HG03354 (cell line): Measurements from ENCODE around the gene MTMR4.
"Not testable (repeated sequence)": the region's sequence is repeated elsewhere in the genome, so short reads cannot be mapped to it uniquely, and the experiment has no call there.

Experiments
- ATAC-seq: cut with Tn5 transposase; IDR thresholded peaks from one replicate; pipeline ENCODE4 v1.9.1; 2021; ENCODE audit warnings: mild to moderate bottlenecking; ENCODE audit not compliant: unreplicated experiment, poor library complexity, severe bottlenecking

The MTMR4 gene

GRCh38 chr17:58527949-58528348 lies 13.5 kb upstream of the MTMR4 start:
- ATAC-seq = no peak

- ATAC-seq = no peak
These were observed 12.9 kb upstream of the MTMR4 start for GRCh38 chr17:58527306-58527705.

DNA sequence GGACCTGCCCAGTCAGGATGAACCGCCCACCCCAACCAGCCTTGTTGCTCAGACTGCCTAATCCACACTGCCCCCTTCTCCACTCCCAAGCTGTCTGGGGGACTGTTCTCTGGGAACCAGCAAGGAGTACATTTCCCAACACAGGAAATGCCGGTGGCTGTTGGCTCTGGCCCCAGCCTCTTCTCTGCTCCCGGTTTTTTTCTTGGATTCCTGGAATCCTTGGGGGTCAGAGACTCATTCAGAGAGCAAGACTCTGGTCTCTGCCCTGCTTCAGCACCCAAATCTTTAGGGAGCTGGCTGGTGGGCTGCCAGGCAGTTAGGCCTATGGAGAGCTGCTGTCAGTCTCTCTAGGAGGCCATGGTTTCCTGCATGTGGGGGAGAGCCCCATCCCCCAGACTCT lies 10.8 kb upstream of the MTMR4 start:
- ATAC-seq = no peak

GRCh38 chr17:58521680-58522079 lies 7.2 kb upstream of the MTMR4 start:
- no peak for ATAC-seq

DNA sequence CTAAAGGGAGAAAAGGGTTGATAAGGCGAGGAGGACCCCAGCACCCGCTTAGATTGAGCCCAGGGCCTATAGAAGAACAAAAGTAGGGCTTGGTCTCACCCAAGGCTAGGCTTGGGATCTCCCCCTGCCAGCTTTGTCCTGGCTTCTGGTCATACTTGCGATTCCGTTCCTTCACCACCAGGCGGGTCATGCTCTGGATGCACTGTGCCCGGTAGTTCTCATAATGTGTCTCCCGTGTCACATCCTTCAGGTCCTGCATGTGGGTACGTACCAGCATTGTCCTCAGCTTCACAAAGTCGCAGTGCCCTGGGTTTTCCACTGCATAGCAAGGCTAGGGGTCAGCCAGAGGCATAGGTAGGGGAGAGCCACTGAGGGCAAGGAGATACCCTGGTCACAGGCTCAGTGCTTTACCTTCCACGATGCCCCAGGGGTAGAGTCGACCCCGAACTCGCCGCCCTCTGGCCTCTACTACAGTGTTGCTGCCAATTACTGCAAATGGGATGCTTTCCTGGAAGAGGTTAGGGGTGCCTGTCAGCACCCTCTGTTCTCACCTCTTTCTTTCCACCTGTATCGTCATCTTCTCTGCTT lies 6.5 kb upstream of the MTMR4 start:
- no peak for ATAC-seq

- peak; percentile 83 for ATAC-seq
These were observed 3.6 kb upstream of the MTMR4 start for GRCh38 chr17:58517928-58518609.

- no peak for ATAC-seq
These were observed 3.0 kb upstream of the MTMR4 start for GRCh38 chr17:58517378-58517927.

- no peak for ATAC-seq
These were observed 2.4 kb upstream of the MTMR4 start for GRCh38 chr17:58516644-58517377.

DNA sequence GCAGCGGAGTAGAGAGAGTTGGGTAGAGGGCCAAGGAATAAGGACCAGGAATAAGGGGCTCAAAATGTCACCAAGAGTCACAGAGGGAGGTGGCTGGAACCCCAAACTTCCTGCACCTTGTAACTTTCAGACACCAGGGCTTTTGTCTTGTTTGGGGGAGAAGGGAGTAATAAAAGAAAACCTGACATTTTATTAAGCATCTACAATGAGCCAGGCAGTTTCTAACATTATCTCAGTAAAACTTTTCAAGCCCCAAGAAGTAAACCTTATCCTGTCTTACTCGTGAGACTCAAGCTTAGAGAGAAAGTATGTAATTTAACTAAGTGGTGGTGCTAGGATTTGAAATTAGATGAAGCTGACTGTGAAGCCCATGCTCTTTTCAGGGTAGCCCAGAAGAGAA lies 848 bp upstream of the MTMR4 start:
- no peak for ATAC-seq

GRCh38 chr17:58514770-58515157 lies 326 bp upstream of the MTMR4 start:
- no peak for ATAC-seq

DNA sequence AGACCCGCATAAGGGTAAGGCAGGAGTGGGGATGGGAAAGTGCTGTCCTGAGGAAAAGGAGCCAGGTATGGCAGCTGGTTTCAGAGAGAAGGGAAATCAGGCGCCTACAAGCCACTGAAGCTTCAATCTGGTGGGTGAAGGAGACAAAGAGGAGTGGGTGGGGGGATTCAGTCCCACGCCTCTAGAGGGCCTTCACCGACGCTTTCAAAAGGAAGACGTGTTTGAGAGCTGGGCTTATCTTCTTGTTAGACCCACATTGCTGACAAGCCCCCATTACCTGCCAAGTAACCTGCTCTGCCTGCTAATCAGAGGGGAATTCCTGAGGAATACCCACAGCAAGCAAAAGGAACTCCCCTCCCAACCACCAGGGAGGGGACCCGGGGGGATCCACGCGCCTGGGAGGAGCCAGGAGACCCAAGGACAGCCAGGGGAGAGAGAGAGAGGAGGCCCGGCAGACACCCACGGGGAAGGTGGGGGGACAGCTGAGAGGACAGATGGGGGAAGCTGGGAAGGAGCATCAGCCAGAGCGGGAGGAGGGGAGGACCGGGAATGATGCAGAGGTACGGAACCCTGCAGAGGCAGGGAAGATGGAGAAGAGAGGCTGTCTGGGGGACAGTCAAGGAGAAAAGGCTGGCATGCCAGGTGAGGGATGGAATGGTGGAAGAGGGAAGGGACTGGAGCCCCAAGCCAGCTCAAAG lies 1.0 kb downstream of the MTMR4 start:
- ATAC-seq = no peak

- no peak for ATAC-seq
These were observed 4.4 kb downstream of the MTMR4 start for GRCh38 chr17:58510075-58510474.

DNA sequence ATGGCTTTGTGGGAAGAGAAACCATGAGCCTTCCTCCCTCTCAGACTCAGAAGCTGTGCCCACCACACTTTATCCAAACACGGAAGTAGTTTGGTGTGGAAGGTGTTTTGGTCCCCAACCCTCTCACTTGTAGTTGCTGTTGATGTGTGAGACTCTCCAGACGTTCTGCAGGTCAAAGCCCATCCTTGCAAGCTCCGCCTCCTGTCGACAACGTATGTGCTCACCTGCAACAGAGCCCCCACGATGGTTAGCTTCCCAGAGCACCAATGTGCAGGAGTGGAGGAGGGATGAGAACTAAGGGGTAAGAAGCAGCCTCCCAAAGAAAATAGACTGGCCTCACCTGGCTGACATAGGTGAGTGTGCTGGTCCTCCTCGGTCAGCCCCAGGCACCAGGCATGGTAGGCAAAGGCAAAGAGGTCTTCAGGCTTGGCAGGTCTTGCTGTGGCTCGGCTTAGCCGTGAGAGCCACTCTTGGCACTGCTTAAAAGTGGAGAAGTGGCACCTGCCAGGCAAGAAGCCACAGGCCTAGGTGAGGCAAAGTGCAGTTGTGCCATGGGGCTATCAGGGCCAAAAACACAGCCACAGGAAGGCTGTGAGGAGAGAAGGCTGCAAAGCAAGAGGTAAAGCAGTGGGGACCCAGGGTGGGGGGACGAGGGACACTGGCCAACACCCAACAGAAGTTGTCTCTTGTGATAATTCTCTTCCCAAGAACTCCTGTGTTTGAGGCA lies 5.9 kb downstream of the MTMR4 start:
- no peak for ATAC-seq

GRCh38 chr17:58507123-58507634 lies 7.3 kb downstream of the MTMR4 start:
- no peak for ATAC-seq

DNA sequence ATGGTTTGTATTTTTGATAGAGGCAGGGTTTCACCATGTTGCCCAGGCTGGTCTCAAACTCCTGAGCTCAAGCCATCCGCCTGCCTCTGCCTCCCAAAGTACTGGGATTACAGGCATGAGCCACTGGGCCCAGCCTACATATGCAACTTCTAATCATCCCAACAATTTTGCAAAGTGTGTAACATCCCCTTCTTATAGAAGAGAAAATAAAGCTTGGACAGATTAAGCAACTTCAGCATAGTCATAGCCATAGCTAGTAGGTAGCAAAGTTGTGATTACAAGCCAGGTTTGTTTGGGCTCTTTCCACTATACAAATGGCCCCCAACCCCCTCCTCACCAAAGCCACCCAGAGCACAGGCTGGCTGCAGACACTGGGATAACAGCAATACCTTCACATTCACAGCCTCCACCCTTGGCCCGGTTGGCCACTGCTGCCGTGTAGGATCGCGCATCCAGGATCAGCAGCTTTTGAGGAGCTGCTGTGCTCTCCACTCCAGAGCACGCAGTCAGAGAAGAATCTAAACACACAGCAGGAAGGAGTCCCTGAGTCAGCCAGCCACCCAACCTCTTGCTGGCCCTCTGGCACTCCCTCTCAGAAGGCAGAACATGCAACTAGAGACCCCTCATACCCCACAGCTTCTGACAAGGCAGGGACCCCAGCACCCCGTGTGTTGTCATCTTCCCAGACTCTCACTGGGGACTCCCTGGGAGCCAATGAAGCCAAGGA lies 7.9 kb downstream of the MTMR4 start:
- ATAC-seq = no peak

DNA sequence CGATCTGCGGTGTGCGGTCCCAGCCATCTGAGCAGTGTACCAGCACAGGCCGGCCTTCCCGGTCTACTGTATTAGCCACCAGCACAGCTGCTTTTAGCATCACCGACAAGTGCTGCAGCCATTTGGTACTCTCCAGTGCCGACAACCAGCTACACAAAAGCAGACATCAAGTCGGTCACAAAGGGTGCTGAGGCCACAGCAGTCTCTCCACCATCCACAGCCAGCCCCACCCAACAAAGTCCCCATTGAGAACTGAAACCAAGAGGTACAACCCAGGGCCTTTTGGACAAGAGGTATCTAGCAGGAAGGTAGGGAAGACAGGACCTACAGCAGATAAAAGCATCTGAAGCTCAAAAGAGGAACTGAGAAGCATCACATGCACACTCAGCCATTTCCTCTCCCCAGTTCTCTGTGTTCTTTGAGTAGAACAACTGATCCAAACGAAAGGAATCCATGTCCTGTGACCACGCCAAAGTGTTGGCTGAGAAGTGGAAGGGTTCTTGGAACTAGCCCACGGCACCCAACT lies 9.5 kb downstream of the MTMR4 start:
- peak; percentile 91 for ATAC-seq

DNA sequence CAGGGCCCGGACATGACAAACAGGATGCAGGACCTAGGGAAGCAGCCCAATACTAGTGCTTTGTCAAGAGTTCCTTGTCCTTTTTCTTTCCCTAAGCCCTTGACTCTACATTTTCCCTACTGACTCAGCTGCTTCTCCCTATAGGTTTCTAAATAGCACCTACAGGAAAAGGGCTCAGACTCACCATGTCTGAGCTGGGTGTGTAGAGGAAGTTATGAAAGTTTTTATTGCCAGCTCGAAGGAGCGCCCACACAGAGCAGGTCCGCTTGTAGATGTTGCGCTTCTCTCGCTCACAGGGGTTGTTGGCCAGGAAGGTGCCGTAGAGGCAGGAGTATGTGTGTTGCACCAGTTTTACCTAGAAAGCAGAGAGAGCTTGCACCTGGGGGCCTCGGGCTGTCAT lies 10.6 kb downstream of the MTMR4 start:
- no peak for ATAC-seq

- ATAC-seq = not testable (repeated sequence)
These were observed 11.3 kb downstream of the MTMR4 start for GRCh38 chr17:58503134-58503533.

DNA sequence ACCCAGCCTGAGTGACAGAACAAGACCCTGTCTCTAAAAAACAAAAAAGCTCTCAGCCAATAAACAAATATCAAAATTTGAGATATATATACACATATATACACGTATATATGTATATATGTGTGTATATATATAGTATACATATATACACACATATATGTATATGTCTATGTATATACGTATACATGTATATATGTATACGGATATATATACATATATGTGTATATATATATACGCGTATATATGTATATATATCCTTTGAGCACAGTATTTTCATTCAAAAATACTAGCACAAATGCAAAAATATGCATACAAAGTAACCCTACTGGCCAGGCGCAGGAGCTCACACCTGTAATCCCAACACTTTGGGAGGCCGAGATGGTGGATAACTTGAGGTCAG lies 13.0 kb downstream of the MTMR4 start:
- no peak for ATAC-seq
